Measurements from ENCODE around the gene SLC9A2.

SLC9A2 gene

DNA sequence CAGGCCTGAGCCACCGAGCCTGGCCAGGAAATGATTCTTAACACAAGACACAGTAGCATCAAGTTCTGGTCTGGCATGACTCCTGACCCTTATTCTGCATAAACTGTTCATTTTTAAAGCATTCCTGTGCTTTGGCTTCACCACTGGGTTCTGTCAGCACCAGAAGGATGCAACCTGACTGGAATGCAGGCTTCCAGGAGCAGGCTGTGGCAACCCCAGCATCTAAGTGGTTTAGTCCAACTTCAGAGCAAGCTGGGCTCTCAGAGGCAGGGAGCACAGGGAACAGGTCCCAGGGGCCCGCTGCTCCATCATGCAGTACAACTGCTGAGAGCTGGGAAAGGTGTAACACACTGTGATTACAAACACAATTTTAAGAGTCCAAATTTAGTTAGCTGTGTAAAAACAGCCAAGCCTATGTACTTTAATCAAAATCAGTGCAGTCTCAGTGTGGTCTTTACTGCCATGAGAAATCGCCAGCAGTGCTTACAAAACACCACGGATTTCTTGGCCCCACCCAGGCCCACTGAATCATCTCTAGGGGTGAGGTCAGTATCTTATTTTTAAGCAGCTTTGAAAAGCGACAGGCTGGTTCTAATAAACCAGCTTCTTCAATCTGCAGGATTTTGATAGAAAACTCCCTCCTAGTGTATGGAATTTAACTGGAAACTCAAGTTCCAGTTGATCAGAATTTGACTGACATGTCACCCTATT lies 98.1 kb downstream of the SLC9A2 start:
- no peak for DNase-seq (ENCODE audit: low read depth in 1 of 2, low spot score in 1 of 2)
- TF ChIP-seq POLR2AphosphoS5 (IDR thresholded peaks at IDR 0.05; ENCODE audit: low read depth) (no peak), SPI1 (IDR thresholded peaks at IDR 0.05; ENCODE audit: borderline replicate concordance, low read depth) (no peak), CTCF (IDR thresholded peaks at IDR 0.05; ENCODE audit: insufficient read depth, low read length) (no peak), GABPA (IDR thresholded peaks at IDR 0.05; ENCODE audit: low read depth) (no peak)
- TF ChIP-seq, protein P1, sequence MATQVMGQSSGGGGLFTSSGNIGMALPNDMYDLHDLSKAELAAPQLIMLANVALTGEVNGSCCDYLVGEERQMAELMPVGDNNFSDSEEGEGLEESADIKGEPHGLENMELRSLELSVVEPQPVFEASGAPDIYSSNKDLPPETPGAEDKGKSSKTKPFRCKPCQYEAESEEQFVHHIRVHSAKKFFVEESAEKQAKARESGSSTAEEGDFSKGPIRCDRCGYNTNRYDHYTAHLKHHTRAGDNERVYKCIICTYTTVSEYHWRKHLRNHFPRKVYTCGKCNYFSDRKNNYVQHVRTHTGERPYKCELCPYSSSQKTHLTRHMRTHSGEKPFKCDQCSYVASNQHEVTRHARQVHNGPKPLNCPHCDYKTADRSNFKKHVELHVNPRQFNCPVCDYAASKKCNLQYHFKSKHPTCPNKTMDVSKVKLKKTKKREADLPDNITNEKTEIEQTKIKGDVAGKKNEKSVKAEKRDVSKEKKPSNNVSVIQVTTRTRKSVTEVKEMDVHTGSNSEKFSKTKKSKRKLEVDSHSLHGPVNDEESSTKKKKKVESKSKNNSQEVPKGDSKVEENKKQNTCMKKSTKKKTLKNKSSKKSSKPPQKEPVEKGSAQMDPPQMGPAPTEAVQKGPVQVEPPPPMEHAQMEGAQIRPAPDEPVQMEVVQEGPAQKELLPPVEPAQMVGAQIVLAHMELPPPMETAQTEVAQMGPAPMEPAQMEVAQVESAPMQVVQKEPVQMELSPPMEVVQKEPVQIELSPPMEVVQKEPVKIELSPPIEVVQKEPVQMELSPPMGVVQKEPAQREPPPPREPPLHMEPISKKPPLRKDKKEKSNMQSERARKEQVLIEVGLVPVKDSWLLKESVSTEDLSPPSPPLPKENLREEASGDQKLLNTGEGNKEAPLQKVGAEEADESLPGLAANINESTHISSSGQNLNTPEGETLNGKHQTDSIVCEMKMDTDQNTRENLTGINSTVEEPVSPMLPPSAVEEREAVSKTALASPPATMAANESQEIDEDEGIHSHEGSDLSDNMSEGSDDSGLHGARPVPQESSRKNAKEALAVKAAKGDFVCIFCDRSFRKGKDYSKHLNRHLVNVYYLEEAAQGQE (IDR thresholded peaks at IDR 0.05; ENCODE audit: insufficient replicate concordance, low read depth), result no peak
- no peaks in the 10 kb centered on the region for H3K27me3 ChIP-seq (ENCODE audit: insufficient read depth, poor library complexity, severe bottlenecking)
- no peak overlapping the region for H3K27ac ChIP-seq (replicated peaks)
- no peak overlapping the region for H3K4me3 ChIP-seq (replicated peaks; ENCODE audit: insufficient read depth, low read length)

DNA sequence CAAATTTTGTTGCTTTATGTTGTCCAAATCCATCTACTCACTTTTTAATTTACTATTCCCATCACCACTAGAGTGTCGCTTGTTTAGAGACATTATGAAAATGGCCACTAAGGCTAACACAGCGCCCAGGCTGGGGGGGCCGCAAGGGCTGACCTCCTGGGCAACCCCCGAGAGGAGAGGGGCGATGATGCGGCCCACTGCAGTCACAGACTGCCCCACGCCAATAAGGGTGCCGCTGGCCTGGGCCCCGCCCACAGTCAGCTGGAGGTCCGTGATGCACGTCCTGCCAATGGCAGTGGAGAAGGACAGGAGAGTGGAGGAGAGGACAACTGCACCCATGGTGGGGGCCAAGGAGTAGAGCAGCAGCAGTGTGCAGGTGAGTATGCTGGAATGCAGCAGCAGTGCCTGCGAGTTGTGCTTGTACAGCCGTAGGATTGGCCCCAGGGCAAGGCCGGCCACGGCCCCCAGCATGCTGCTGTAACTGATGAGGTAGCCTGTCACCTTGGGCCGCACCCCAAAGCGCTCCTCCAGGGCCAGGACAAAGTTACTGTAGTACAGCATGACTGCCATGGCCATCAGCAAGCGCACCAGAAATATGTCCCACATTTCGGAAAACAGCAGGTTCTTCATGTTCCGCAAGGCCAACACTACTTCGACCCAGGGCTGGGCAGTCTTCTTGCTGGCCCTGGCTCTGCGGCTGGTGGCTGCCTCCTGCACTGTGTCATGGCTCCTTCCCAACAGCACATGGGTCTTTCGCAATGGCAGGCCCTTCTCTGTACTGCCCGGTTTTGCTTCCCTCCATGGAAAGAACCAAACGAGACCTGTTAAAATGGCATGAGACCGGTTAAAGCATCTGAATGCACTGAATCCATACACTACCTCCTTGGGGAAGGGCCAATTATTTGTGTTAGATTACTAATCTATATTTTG lies 99.3 kb downstream of the SLC9A2 start:
- no peak for DNase-seq (ENCODE audit: low read depth in 1 of 2, low spot score in 1 of 2)
- H3K27me3 ChIP-seq (ENCODE audit: insufficient read depth, poor library complexity, severe bottlenecking), result no peaks in the 10 kb centered on the region
- no peak for TF ChIP-seq SPI1 (IDR thresholded peaks at IDR 0.05; ENCODE audit: borderline replicate concordance, low read depth)
- TF ChIP-seq POLR2AphosphoS5 (IDR thresholded peaks at IDR 0.05; ENCODE audit: low read depth), result no peak
- TF ChIP-seq, protein P1 (IDR thresholded peaks at IDR 0.05; ENCODE audit: insufficient replicate concordance, low read depth), result no peak
- no peak for TF ChIP-seq CTCF (IDR thresholded peaks at IDR 0.05; ENCODE audit: insufficient read depth, low read length)
- TF ChIP-seq GABPA (IDR thresholded peaks at IDR 0.05; ENCODE audit: low read depth), result no peak
- H3K27ac ChIP-seq (replicated peaks), result no peak overlapping the region
- no peak overlapping the region for H3K4me3 ChIP-seq (replicated peaks; ENCODE audit: insufficient read depth, low read length)

GRCh38 chr2:102724016-102724490 lies 104.7 kb downstream of the SLC9A2 start:
- Histone ChIP-seq H3K27me3 (ENCODE audit: insufficient read depth, poor library complexity, severe bottlenecking) (no peaks in the 10 kb centered on the region), H3K4me3 (replicated peaks; ENCODE audit: insufficient read depth, low read length) (no peak overlapping the region), H3K27ac (replicated peaks) (no peak overlapping the region)
- TF ChIP-seq GABPA (IDR thresholded peaks at IDR 0.05; ENCODE audit: low read depth) (no peak), SPI1 (IDR thresholded peaks at IDR 0.05; ENCODE audit: borderline replicate concordance, low read depth) (no peak), POLR2AphosphoS5 (IDR thresholded peaks at IDR 0.05; ENCODE audit: low read depth) (no peak), CTCF (IDR thresholded peaks at IDR 0.05; ENCODE audit: insufficient read depth, low read length) (no peak)
- TF ChIP-seq, protein P1 (IDR thresholded peaks at IDR 0.05; ENCODE audit: insufficient replicate concordance, low read depth), result no peak
- DNase-seq (ENCODE audit: low read depth in 1 of 2, low spot score in 1 of 2), result no peak
